ACC112 (cell line): ENCODE results near the gene SYNJ2.

Source experiments
- H2AFZ ChIP-seq: fragments of 200-600 bp; sonication (generic); one replicate; pipeline ENCODE4 v1.6.0; 2017; ENCODE audit warnings: antibody characterized with exemption, low read length; ENCODE audit not compliant: unreplicated experiment
- H3K27ac ChIP-seq: fragments of 200-600 bp; sonication (generic); 2 replicates; pipeline ENCODE4 v1.5.1; 2014; ENCODE audit warnings: low read depth, mild to moderate bottlenecking, antibody characterized with exemption, low read length, moderate library complexity
- H3K27me3 ChIP-seq: fragments of 200-600 bp; sonication (generic); 2 replicates; pipeline ENCODE4 v1.6.1; 2014; ENCODE audit warnings: mild to moderate bottlenecking, antibody characterized with exemption, low read length, moderate library complexity, mixed read lengths; ENCODE audit not compliant: insufficient read depth
- H3K36me3 ChIP-seq: fragments of 200-600 bp; sonication (generic); 2 replicates; pipeline ENCODE4 v1.6.1; 2016; ENCODE audit warnings: mild to moderate bottlenecking, antibody characterized with exemption, low read length, moderate library complexity, mixed read lengths; ENCODE audit not compliant: insufficient read depth
- H3K4me1 ChIP-seq: fragments of 200-600 bp; sonication (generic); one replicate; pipeline ENCODE4 v1.6.1; 2016; ENCODE audit warnings: low read length, mixed read lengths; ENCODE audit not compliant: insufficient read depth, unreplicated experiment, control insufficient read depth
- H3K4me3 ChIP-seq: fragments of 200-600 bp; sonication (generic); 2 replicates; pipeline ENCODE4 v1.5.1; 2014; ENCODE audit warnings: mild to moderate bottlenecking, low read depth, low read length
- H3K79me2 ChIP-seq: fragments of 200-600 bp; sonication (generic); one replicate; pipeline ENCODE4 v1.6.0; 2016; ENCODE audit warnings: low read length; ENCODE audit not compliant: control insufficient read depth, unreplicated experiment, insufficient read depth

The SYNJ2 gene

GRCh38 chr6:157991067-157991432 is 9.4 kb downstream of the SYNJ2 start:
- no peak overlapping the region for H2AFZ ChIP-seq
- H3K27ac ChIP-seq, result no peak overlapping the region
- no peaks in the 10 kb centered on the region for H3K36me3 ChIP-seq
- no peak overlapping the region for H3K4me3 ChIP-seq
- H3K4me1 ChIP-seq, result peaks cover 40% of the 10 kb centered on the region
- H3K79me2 ChIP-seq, result peaks cover 96% of the 10 kb centered on the region
- no peaks in the 10 kb centered on the region for H3K27me3 ChIP-seq

- H3K79me2 ChIP-seq, result peaks cover 94% of the 10 kb centered on the region
- H3K4me1 ChIP-seq, result peaks cover 39% of the 10 kb centered on the region
- H2AFZ ChIP-seq, result no peak overlapping the region
- H3K27ac ChIP-seq, result peak overlapping the region; percentile 59
- H3K27me3 ChIP-seq, result no peaks in the 10 kb centered on the region
- no peaks in the 10 kb centered on the region for H3K36me3 ChIP-seq
- H3K4me3 ChIP-seq, result no peak overlapping the region
Measured at GRCh38 chr6:157993076-157993475, 11.4 kb downstream of the SYNJ2 start.

- Histone ChIP-seq H2AFZ (no peak overlapping the region), H3K4me3 (no peak overlapping the region), H3K27me3 (no peaks in the 10 kb centered on the region), H3K36me3 (no peaks in the 10 kb centered on the region), H3K79me2 (peaks cover 93% of the 10 kb centered on the region), H3K27ac (no peak overlapping the region), H3K4me1 (peaks cover 30% of the 10 kb centered on the region)
Measured at GRCh38 chr6:157994125-157994795, 12.6 kb downstream of the SYNJ2 start.

GRCh38 chr6:157995458-157995857 is 13.8 kb downstream of the SYNJ2 start:
- Histone ChIP-seq H3K27ac (no peak overlapping the region), H3K4me1 (peaks cover 19% of the 10 kb centered on the region), H3K27me3 (no peaks in the 10 kb centered on the region), H3K4me3 (no peak overlapping the region), H3K79me2 (peaks cover 94% of the 10 kb centered on the region), H2AFZ (no peak overlapping the region), H3K36me3 (no peaks in the 10 kb centered on the region)

- Histone ChIP-seq H3K36me3 (no peaks in the 10 kb centered on the region), H3K79me2 (peaks cover 93% of the 10 kb centered on the region), H3K4me1 (peaks cover 19% of the 10 kb centered on the region)
Measured at GRCh38 chr6:157996201-157996712, 14.6 kb downstream of the SYNJ2 start.

GRCh38 chr6:157996918-157997702 is 15.4 kb downstream of the SYNJ2 start:
- Histone ChIP-seq H3K36me3 (no peaks in the 10 kb centered on the region), H3K4me1 (peaks cover 25% of the 10 kb centered on the region), H3K79me2 (peaks cover 92% of the 10 kb centered on the region), H3K27me3 (no peaks in the 10 kb centered on the region), H3K27ac (no peak overlapping the region), H3K4me3 (no peak overlapping the region), H2AFZ (no peak overlapping the region)

More at GRCh38 chr6:157996201-157996712, 14.6 kb downstream of the SYNJ2 start:
- no peak overlapping the region for H3K4me3 ChIP-seq
- no peak overlapping the region for H3K27ac ChIP-seq
- no peak overlapping the region for H2AFZ ChIP-seq
- no peaks in the 10 kb centered on the region for H3K27me3 ChIP-seq

- peaks cover 93% of the 10 kb centered on the region for H3K79me2 ChIP-seq
- H3K27ac ChIP-seq, result no peak overlapping the region
- no peak overlapping the region for H3K4me3 ChIP-seq
- no peaks in the 10 kb centered on the region for H3K27me3 ChIP-seq
- no peak overlapping the region for H2AFZ ChIP-seq
- H3K4me1 ChIP-seq, result peaks cover 32% of the 10 kb centered on the region
- H3K36me3 ChIP-seq, result no peaks in the 10 kb centered on the region
Measured at GRCh38 chr6:157997893-157998608, 16.4 kb downstream of the SYNJ2 start.

- Histone ChIP-seq H3K79me2 (peaks cover 89% of the 10 kb centered on the region), H3K27ac (no peak overlapping the region), H3K27me3 (no peaks in the 10 kb centered on the region), H3K4me3 (no peak overlapping the region), H2AFZ (no peak overlapping the region), H3K4me1 (peaks cover 33% of the 10 kb centered on the region), H3K36me3 (no peaks in the 10 kb centered on the region)
Measured at GRCh38 chr6:157998707-157999167, 17.1 kb downstream of the SYNJ2 start.

- H3K27ac ChIP-seq, result no peak overlapping the region
- H3K4me1 ChIP-seq, result peaks cover 34% of the 10 kb centered on the region
- no peaks in the 10 kb centered on the region for H3K27me3 ChIP-seq
- H3K36me3 ChIP-seq, result no peaks in the 10 kb centered on the region
- H2AFZ ChIP-seq, result no peak overlapping the region
- peaks cover 89% of the 10 kb centered on the region for H3K79me2 ChIP-seq
- H3K4me3 ChIP-seq, result no peak overlapping the region
Measured at GRCh38 chr6:157999168-158000051, 17.7 kb downstream of the SYNJ2 start.
